Liver (tissue), 3 donors: Measurements from ENCODE around the gene ITLN1.

Experiments used
- CTCF ChIP-seq: fragments of 150-350 bp; IDR thresholded peaks from 2 replicates; pipeline ENCODE4 v1.5.1; 2017; ENCODE audit warnings: improper control_type of control experiment, low read depth, low read length; ENCODE audit not compliant: missing input control
- GABPA ChIP-seq, 2 donors: IDR thresholded peaks in 1 of 2; conservative IDR thresholded peaks in 1 of 2; 2 replicates each; pipeline ENCODE4 v1.6.1; 2016; ENCODE audit warnings: antibody characterized with exemption in 2 of 2, mild to moderate bottlenecking in 1 of 2, moderate library complexity in 1 of 2
- JUND ChIP-seq, 2 donors: IDR thresholded peaks; 2 replicates each; pipeline ENCODE4 v1.6.1; 2016; ENCODE audit warnings: antibody characterized with exemption in 2 of 2
- RAD21 ChIP-seq, 2 donors: IDR thresholded peaks; 2 replicates each; pipeline ENCODE4 v1.6.1; 2016; ENCODE audit warnings: antibody characterized with exemption in 2 of 2, mild to moderate bottlenecking in 2 of 2
- REST ChIP-seq: IDR thresholded peaks from 2 replicates; pipeline ENCODE4 v1.6.1; 2016; ENCODE audit warnings: antibody characterized with exemption, mild to moderate bottlenecking
- RXRA ChIP-seq, 2 donors: IDR thresholded peaks; 2 replicates each; pipeline ENCODE4 v1.6.1; 2017 to 2018; ENCODE audit warnings: antibody characterized with exemption in 2 of 2, mild to moderate bottlenecking in 1 of 2
- SP1 ChIP-seq: IDR thresholded peaks from 2 replicates; pipeline ENCODE4 v1.6.1; 2018; ENCODE audit warnings: antibody characterized with exemption, mild to moderate bottlenecking
- TAF1 ChIP-seq: conservative IDR thresholded peaks from 2 replicates; pipeline ENCODE4 v1.6.1; 2016; ENCODE audit warnings: antibody characterized with exemption, mild to moderate bottlenecking
- TF ChIP-seq, protein P1 (sequence below): IDR thresholded peaks from 2 replicates; pipeline ENCODE4 v1.6.1; 2016; ENCODE audit warnings: antibody characterized with exemption
- donor health status: healthy.
- donor health status: healthy.

DNA sequence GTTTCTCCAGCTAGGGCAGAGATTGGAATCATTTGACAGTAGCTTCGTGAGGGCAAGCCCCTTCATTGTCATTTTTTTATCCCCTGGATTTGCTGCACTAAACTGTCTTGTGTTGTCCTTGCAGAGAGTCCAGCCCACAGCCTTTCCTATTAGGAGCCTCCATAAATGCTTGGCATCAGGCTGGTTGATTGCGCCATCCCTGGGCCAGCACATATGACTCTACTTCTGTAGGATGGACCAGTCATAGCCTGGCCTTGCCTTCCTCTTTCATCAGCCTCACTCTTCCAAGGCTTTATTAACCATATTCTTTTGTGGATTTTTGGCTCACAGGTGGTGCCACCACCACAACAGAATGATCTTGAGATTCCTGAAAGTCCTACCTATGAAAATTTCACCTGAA lies 57.6 kb downstream of the ITLN1 start:
- TF ChIP-seq RAD21 (IDR thresholded peaks at IDR 0.05) (no peak), SP1 (no peak), GABPA (IDR thresholded peaks at IDR 0.05 in 1 of 2, conservative IDR thresholded peaks at IDR 0.05 in 1 of 2) (no peak), CTCF (no peak), REST (no peak), JUND (IDR thresholded peaks at IDR 0.05) (no peak), TAF1 (no peak), RXRA (IDR thresholded peaks at IDR 0.05) (no peak)
- TF ChIP-seq, protein P1, sequence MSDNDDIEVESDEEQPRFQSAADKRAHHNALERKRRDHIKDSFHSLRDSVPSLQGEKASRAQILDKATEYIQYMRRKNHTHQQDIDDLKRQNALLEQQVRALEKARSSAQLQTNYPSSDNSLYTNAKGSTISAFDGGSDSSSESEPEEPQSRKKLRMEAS: no peak
